ENCODE data around the gene SCNN1G.
"Not testable (repeated sequence)": the region's sequence is repeated elsewhere in the genome, so short reads cannot be mapped to it uniquely, and the experiment has no call there.

The SCNN1G gene, protein sequence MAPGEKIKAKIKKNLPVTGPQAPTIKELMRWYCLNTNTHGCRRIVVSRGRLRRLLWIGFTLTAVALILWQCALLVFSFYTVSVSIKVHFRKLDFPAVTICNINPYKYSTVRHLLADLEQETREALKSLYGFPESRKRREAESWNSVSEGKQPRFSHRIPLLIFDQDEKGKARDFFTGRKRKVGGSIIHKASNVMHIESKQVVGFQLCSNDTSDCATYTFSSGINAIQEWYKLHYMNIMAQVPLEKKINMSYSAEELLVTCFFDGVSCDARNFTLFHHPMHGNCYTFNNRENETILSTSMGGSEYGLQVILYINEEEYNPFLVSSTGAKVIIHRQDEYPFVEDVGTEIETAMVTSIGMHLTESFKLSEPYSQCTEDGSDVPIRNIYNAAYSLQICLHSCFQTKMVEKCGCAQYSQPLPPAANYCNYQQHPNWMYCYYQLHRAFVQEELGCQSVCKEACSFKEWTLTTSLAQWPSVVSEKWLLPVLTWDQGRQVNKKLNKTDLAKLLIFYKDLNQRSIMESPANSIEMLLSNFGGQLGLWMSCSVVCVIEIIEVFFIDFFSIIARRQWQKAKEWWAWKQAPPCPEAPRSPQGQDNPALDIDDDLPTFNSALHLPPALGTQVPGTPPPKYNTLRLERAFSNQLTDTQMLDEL

DNA sequence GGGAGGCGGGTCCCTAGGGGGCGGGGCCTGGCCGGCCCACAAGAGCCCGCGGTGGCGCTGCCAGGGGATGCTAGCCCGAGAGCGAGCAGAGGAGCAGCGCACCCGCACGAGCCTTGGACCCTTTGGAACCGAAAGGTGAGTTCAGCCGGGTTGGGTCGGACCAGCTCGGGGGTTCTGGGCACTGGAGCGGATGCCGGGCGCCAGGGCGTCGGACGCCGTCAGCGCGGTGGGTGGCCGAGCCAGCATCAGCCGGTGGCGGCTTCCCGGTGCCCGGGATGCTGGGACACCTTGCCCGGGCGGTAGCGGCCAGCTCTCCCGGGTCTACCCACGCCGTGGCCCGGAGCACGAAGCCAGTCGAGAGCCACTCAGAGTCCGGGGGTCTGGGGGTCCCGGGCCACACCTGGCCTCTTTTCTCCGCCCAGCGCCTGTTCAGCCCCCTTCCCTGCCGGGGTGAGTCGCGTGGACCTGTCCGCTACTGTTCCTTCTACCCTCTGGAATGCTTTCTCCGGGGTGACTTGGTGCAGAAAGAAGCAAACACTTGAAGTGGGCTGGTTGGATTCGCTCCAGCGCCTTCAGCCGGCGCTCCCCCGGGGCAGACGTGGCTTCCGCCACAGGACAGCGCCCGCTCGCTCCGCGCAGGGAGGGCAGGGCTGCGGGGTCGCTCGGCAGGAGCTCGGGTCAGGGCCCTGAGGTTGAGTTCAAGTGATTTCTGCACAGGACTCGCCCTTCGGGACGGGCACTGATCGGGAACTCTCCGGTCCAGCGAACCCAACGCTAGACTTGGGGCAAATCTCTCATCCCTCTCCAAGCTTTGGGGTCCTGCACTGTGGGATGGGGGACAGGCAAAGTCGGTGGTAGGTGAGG lies at the start of gene SCNN1G:
SCNN1G (plus strand) TSS at position 67 of the 864 bp plus-strand sequence. CDS start 3,527 bp downstream, outside the sequence.
- no peak for DNase-seq (ENCODE audit: insufficient read length, low spot score)
- FAIRE-seq, result no peak

DNA sequence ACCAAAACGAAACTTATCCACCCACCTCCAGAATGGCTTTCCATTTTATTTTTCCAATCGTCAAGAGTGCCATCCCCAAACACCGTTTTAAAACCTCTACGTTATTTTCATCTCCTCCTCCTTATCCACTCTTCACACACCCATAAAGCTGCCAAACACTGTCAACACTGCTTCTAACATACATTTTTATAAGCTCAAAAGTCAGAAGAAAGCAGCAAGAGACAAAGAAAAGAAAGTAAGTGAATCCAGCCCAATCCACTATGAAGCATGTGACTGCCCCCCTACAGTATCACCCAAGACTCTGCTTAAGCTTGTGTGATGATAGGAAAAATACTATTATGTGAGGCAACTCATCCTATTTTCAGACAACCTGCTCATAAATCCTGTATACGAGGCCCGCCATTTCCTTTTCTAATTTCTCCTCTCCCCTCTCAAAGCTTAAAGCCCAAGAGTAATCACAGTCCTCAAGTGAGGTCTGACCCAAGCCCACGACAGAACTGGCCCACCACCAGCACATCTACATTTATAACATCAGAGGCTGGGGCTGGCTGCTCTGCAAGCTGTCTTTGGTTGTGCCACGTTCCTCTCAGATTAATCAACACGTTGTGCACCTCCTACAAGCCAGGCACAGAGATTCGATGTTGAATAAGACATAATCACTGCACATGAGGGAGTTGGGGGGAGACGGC lies 49.6 kb upstream of the SCNN1G start:
- DNase-seq (ENCODE audit: insufficient read length, low spot score) (no peak), FAIRE-seq (no peak)

DNA sequence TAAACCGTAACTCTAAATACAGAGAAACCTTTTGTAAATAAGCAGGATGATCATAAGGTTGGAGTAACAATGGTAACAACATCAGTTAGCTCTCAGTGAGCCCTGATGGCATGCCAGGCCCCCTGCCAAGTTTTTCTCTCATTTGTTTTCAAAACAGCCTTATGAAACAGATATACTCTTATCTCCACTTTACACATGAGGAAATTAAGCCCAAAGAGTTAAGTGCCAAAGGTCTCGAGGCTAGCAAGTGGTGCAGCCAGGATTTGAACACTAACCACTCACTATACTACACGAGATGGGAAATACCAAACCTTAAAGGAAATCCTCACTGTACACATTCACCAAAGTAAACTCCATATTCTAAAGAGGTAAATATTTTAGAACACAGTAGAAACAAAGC lies 48.3 kb upstream of the SCNN1G start:
- no peak for DNase-seq (ENCODE audit: insufficient read length, low spot score)
- no peak for FAIRE-seq

DNA sequence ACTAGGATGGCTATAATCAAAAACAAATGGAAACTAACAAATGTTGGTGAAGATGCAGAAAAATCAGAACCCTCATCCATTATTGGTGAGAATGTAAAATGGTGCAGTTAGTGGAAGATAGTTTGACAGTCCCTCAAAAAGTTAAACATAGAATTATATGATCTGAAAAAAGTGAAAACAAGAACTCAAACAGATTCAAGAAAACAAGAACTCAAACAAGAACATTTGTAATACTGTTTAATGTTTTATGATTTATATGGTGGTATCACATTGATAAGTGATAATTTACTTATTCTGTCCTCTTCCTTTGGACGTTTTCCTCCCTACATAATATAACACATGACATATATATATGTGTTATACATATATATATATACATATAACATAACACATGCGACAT lies 45.3 kb upstream of the SCNN1G start:
- FAIRE-seq, result no peak
- DNase-seq (ENCODE audit: insufficient read length, low spot score), result no peak

DNA sequence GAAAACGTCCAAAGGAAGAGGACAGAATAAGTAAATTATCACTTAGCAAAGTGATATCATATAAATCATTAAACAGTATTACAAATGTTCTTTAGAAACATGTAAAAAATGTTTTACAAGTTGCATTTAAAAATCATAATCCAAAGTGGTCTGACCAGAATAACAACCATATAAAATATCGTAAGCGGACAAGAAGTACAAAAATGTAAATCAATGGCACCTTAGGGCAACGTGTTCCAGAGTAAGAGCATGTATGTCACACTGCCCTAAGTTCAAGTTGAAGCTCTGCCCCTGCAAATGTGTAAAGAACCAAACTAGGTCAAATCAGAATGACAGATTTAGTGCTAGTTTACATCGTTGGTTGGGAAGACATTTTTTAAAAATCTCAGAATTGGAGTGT lies 44.7 kb upstream of the SCNN1G start:
- DNase-seq (ENCODE audit: insufficient read length, low spot score), result no peak
- no peak for FAIRE-seq

DNA sequence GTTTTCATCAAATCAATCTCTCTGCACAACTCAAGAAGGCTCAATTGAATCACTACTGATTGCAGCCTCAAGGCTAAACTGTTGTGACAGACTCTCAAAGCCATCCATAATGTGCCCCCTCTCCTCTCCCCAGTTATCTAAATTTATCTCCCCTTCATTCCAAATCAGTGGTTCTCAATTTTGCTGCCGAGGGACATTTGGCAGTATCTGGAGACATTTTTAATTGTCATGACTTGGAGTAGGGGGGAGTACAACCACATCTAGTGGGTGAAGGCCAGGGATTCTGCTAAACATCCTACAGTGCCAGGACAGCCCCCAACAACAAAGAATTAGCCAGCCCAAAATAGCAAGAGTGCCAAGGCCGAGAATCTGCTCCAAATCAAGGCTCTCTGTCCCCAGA lies 42.4 kb upstream of the SCNN1G start:
- FAIRE-seq (no peak), DNase-seq (ENCODE audit: insufficient read length, low spot score) (no peak)

DNA sequence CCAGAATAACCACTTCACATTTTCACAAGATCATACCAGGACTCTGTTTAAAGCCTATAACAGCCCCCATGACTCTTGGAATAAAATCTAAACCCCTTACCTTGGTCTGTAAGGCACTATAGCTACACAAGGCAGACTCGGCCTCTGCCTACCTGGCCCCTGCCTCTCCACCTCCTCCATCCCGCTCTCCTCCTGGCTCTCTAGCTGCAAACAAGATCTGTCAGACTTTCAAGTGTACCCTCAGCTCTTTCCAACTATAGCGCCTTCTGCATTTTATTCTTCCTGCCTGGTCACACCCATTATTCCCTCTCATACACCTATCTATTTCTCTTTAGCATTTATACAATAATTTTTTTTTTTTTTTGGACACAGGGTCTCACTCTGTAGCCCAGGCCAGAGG lies 41.5 kb upstream of the SCNN1G start:
- FAIRE-seq (no peak), DNase-seq (ENCODE audit: insufficient read length, low spot score) (no peak)

DNA sequence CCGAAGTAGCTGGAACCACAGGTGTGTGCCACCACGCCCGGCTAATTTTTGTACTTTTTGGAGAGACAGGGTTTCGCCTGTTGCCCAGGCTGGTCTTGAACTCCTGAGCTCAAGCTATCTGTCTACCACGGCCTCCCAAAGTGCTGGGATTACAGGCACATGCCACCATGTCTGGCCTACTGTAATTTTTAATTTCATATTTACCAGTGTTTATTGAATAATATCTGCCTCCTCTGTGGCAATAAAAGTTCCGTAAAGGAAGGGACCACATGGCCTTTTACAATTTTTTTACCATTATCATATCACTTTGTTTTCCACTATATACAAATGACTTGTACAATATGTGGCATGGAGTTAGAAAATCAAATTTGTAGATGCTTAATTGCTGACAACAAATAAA lies 41.0 kb upstream of the SCNN1G start:
- no peak for FAIRE-seq
- DNase-seq (ENCODE audit: insufficient read length, low spot score), result no peak

DNA sequence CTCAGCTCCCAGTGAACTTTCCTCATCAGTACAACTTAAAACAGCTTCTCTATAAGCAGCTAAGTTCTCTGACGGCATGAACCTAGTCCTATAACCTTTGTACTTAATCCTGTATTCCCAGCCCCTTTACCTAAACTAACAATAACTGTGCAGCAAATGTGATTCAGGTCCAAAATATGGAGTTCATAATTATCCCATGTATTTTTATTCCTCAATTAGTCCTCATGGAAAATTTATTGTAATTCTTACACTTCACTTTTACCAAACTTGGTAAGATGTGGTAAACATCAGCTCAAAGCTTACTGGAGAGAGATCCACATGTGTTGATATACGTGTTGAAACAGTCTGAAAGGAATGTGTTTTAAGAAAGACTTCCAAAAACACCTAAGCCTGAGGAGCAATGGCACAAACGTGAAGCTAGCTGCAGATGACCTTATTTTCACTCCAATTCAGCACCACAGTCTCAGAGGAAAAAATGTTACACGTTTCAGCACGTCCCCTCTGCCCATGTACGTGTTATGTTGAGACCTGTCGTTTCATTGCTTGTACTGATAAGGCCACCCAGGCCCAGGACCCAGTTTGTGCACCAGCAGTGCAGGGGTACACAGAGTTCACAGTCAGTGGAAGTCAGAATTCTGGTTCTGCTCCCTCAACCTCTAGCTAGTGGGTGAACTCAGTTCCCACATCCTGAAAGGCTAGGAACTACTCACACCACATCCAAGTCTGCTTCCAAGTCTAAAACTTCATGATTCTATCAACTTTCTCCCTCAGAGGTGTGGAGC lies 40.4 kb upstream of the SCNN1G start:
- DNase-seq (ENCODE audit: insufficient read length, low spot score) (no peak), FAIRE-seq (no peak)

DNA sequence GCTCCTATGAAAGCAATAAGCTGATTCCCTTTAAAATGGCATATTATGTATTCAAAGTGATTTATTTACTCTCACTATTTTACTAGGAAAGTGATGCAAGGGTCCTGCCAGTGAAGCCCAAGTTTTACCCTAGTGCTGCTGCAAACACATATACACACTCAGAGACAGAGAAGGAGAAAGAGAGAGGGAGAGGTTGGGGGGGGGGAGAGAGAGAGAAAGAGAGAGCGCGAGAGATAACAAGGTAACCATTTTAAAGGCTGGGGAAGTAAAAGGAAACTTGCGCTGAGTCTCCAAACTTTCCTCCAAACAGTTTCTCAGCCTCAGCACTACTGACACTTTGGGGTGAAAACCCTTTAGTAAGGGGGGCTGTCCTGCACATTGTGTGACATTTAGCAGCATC lies 39.2 kb upstream of the SCNN1G start:
- DNase-seq (ENCODE audit: insufficient read length, low spot score) (no peak), FAIRE-seq (no peak)

DNA sequence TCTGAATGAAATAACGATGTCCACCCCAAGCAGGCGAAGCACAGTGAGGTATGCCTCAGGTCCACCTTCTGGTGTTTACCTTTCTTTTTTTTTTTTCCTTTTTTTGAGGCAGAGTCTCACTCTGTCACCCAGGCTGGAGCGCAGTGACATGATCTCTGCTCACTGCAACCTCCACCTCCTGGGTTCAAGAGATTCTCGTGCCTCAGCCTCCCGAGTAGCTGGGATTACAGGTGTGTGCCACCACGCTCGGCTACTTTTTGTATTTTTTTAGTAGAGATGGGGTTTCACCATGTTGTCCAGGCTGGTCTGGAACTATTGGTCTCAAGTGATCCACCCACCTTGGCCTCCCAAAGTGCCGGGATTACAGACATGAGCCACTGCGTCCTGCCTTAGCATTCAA lies 38.2 kb upstream of the SCNN1G start:
- not testable (repeated sequence) for DNase-seq (ENCODE audit: insufficient read length, low spot score); FAIRE-seq

DNA sequence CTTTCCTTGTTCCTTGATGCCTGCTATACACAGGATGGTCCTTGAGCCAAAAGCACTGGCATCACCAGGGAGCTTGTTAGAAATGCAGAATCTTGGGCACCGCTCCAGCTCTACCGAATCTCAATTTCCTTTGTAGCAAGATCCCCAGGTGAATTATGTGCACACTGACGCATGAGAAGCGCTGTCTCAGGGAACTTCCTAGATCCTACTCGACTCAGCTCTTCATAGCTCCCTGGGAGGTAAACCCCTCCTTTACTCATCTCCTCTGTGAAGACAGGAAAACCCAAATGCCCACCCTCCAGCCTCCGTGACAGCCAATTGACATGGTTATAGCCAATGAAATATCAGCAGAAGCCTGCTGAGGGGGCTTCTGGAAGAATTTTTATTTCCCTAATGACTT lies 37.4 kb upstream of the SCNN1G start:
- FAIRE-seq, result no peak

DNA sequence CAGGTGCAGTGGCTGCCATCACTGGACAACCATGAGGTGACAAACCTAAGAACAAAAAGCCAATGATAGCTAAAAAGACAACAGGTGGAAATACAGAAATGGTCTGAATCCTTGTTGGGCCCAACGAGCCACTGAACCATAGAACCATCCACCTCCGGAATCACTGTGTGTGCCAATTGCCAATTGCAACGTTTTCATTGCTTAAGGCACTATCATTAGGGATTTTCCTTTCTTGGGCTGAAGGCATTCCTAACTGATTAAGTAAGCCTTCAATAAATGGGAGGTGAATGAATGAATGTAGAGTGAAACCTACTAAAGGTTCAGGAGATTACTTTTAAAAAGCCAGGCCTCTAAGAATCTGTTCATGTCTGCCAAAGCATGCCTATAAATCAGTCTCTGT lies 36.9 kb upstream of the SCNN1G start:
- DNase-seq (ENCODE audit: insufficient read length, low spot score) (no peak), FAIRE-seq (no peak)

More for the DNA sequence above, 37.4 kb upstream of the SCNN1G start:
- no peak for DNase-seq (ENCODE audit: insufficient read length, low spot score)

DNA sequence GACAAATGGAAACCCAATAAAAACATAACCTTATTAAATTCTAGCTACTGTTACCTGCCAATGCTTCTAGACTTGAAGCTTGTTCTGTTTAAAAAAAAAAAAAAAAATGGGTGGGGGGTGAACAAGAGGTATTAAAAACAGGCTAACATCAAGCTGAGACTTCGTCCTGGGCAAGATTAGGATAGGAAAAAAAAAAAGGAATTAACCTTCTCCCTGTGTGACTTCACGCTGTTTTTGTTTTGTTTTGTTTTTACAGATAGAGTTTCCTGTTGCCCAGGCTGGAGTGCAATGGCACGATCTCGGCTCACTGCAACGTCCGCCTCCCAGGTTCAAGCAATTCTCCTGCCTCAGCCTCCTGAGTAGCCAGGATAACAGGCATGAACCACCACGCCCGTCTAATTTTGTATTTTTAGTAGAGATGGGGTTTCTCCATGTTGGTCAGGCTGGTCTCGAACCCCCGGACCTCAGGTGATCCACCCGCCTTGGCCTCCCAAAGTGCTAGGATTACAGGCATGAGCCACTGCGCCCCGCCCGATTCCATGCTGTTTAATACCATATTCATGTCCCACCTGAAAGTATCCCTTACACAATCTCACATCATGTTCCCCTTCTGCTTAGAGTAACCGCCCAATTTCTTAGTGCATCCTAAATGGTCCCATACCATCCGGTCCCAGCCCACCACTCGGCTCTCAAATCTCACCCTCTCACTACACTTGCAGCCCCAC lies 35.5 kb upstream of the SCNN1G start:
- DNase-seq (ENCODE audit: insufficient read length, low spot score) (no peak), FAIRE-seq (no peak)

DNA sequence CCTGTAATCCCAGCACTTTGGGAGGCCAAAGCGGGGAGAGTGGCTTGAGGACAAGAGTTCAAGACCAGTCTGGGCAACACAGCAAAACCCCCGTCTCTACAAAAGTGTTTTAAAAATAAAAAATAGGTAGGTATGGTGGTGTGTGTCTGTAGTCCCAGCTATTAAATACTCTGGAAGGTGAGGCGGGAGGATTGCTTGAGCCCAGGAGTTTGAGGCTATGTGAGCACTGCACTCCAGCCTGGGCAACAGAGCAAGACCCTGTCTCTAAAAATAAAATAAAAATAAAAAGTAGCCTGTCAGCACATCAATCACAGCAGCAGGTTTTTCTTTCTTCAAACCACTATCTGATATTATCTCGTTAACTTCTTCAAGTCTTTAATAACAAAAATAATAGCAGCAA lies 34.9 kb upstream of the SCNN1G start:
- DNase-seq (ENCODE audit: insufficient read length, low spot score) (no peak), FAIRE-seq (no peak)

DNA sequence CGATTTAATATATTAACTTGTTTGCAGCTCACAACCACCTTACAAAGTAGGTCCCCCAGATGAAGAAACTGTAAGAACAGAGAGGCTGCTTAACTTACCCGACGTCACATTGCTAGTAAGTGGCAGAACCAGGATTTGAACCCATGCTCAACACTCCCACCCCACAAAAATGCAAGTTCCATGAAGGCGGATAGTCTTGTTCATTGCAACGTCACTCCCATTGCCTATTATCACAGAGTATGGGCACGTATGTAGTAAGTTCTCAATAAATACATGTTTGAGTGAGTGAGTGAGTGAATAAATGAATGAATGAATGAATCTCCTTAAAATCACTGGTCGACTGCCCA lies 34.4 kb upstream of the SCNN1G start:
- no peak for DNase-seq (ENCODE audit: insufficient read length, low spot score)
- no peak for FAIRE-seq

DNA sequence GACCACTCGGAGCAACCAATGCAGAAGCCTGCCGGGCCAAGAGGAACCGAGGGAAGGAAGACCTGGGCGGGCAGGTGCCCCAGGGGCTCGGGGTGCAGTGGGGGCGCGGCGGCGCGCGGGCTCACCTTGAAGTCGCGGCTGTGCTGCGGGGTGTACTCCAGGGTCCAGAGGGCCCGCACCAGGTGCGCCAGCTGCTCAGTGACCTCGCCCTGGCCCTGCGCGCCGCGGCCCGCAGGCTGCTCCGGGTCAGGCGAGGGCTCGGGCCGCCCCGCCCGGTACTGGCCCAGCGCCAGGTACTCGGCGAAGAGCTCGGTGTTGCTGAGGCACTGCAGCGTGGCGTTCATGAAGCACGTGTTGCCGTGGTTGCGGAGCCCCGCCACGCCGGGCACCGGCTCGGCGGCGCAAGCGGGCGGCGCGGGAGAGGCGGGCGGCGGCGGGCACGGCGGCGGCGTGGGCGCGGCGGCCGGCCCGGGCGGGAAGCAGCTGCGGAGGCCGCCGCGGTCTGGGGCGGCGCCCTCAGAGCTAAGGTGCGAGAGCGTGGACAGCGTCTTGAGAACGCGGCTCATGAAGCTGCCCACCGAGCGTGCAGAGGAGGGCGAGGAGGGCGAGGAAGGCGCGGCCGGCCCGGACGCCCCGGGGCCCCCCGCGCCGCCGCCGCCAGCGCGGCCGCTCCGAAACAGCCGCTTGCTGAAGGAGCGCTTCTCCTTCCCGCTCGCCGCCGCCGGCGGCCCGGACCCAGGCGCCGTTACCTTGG lies 33.9 kb upstream of the SCNN1G start:
- no peak for FAIRE-seq
- peak; percentile 23 for DNase-seq (ENCODE audit: insufficient read length, low spot score)

DNA sequence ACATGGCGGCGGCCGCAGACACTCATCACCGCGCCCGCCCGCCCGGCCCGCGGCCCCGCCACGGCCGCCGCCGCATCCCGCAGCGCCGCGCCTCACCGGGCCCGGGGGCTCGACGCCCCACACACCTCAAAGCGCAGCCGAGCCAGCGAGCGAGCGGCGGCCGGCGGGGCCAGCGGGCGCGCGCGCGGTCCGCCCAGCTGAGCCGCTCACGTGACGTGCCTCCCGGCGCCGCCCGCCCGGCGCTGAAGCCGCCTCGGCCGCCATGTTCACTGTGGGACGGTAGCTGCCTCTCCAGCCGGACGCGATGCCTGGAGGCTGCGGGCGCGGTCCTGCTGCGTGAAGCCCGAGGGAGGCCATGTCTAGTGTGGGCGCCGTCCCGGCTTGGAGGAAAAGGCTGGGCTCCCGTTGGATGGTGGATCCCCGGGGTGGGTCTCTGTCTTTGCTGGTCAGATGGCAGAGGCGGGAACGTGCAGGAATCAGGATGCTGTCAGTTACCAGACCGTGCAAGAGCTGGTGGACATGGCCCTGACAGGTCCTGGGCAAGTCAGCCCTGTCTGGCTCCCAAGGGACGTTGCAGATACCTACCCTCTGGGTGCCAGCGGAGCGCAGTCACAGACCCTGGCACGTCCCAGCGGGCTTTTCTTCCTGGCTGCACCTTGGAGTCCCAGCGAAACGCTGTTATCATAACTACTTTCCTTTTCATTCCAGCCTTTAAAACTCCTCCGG lies 33.1 kb upstream of the SCNN1G start, which contains the start of gene USP31:
USP31 (minus strand) TSS at position 186 of the 726 bp plus-strand sequence; CDS start at position 4, 182 bp downstream.
- peak; percentile 80 for DNase-seq (ENCODE audit: insufficient read length, low spot score)
- peak; percentile 48 for FAIRE-seq
